BJ (cell line): ENCODE results near the gene MARK2. TPM values are rescaled to one million over a fixed set of nuclear protein-coding genes. Genes with fewer than 3 reads are reported as not detected.

Experiments used
- CTCF ChIA-PET: fragments of 350-600 bp; formaldehyde crosslinking; extraction: SDS; loops from one replicate; lab custom pipeline; 2021; ENCODE audit warnings: antibody characterized with exemption, inconsistent platforms; lab: Yijun Ruan, JAX
- POLR2A ChIA-PET: fragments of 300-600 bp; sonication (Branson Sonifier 250); formaldehyde crosslinking; extraction: SDS; loops from one replicate; lab custom pipeline; 2021; ENCODE audit warnings: antibody characterized with exemption; lab: Charles Lee
- DNase-seq: peaks from one replicate; pipeline ENCODE4 v3.0.0-alpha.2; 2011; ENCODE audit warnings: low read depth
- H3K27me3 ChIP-seq: 2 replicates; pipeline ENCODE4 v1.6.0; 2011; ENCODE audit warnings: low read length; ENCODE audit not compliant: control insufficient read depth, insufficient read depth
- H3K36me3 ChIP-seq: 2 replicates; pipeline ENCODE4 v1.5.1; 2011; ENCODE audit warnings: low read length; ENCODE audit not compliant: control insufficient read depth, insufficient read depth
- H3K4me3 ChIP-seq: 2 replicates; pipeline ENCODE4 v1.5.1; 2011; ENCODE audit warnings: low read depth, mild to moderate bottlenecking, control low read depth, low read length
- CTCF ChIP-seq: IDR thresholded peaks from 2 replicates; pipeline ENCODE4 v1.5.1; 2011; ENCODE audit warnings: low read depth, mild to moderate bottlenecking, control low read depth, inconsistent platforms, low read length, moderate library complexity; ENCODE audit not compliant: insufficient read depth
- polyA plus RNA-seq: library from polyadenylated mRNA; depleted of rRNA; stranded (reverse); fragments of >200 nt; gene quantifications from 2 replicates; pipeline ENCODE4 v1.2.3, GENCODE V29; 2011

MARK2 gene
- polyA plus RNA-seq, 1 experiment = 13.8 TPM

GRCh38 chr11:63835158-63835545 lies 3.8 kb upstream of the MARK2 start:
- POLR2A ChIA-PET = no interaction called here
- no peak for TF ChIP-seq CTCF
- CTCF ChIA-PET = interaction anchor here (0.6 to 5.8 kb wide), 7 partner anchors 10 to 165 kb away, joined by 3 to 188 read pairs (median 4); partner anchors contain the start of gene ZFTA
- Histone ChIP-seq H3K27me3 (no peaks in the 10 kb centered on the region), H3K36me3 (no peaks in the 10 kb centered on the region), H3K4me3 (no peak overlapping the region)
- no peak for DNase-seq

DNA sequence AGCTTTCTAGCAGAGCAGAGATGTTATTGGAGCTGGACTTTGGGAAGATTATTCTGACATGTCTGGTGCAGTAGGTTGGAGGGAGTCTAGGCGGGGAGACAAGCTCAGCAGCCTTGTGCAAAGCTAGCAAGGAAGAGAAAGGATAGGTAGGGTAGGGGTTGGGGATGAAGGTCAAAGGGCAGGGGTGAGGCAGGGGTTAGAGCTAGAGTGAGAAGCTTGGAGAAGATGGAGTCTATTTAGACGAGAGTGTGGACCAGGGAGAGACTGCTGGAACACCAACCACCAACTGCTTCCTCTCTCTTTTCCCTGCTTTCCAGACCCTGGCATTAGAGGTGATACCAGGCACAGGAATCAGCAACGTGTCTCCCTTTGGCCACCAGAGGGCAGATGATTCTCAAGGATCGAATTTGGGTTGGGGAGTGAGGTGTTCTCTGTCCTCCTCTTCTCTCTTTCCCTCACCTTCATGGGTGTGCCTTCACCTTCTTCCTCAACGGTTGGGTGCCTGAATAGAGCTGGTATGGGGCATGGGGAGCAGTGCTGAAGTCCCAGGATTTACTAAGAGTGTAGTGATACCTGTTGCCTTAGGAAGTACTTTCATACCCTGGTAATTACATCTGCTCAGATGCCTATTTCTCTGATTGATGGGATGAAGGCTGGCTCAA lies 1.8 kb upstream of the MARK2 start:
- CTCF ChIA-PET = interaction anchor here (0.8 to 5.8 kb wide), 37 partner anchors 10 to 316 kb away, joined by 3 to 188 read pairs (median 7); partner anchors contain the start of genes NAA40, RCOR2 and ZFTA
- no peaks in the 10 kb centered on the region for H3K36me3 ChIP-seq
- no peak for DNase-seq
- TF ChIP-seq CTCF = peak; percentile 88
- H3K4me3 ChIP-seq = no peak overlapping the region
- no peaks in the 10 kb centered on the region for H3K27me3 ChIP-seq
- POLR2A ChIA-PET = interaction anchor here (0.6 kb wide), 1 partner anchor 97 kb away, joined by 11 read pairs; no protein-coding TSS in a partner anchor

DNA sequence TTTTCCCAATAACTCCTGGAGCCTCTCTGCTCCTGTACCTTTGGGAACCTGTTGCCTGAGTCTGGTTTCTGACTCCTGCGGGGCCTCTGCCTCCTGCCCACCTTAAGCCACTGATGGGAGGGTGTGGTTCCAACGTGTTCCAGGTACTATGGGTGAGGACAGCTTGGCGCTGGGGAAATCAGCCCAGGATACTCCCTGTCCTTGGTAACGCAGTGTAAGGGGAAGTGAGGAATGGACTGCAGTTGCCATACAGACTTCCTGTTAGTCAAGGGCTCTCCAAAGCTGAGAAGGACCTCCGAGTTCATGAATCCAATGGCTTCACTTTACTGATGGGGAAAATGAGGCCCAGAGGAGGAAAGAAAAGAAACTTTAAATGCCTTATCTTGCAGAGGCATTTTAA lies 1.2 kb upstream of the MARK2 start:
- DNase-seq = no peak
- Histone ChIP-seq H3K4me3 (no peak overlapping the region), H3K36me3 (no peaks in the 10 kb centered on the region), H3K27me3 (no peaks in the 10 kb centered on the region)
- CTCF ChIA-PET = interaction anchor here (0.8 to 5.8 kb wide), 31 partner anchors 9 to 359 kb away, joined by 3 to 188 read pairs (median 7); partner anchors contain the start of genes NAA40, RCOR2 and ZFTA
- POLR2A ChIA-PET = no interaction called here
- TF ChIP-seq CTCF = no peak

- Histone ChIP-seq H3K27me3 (no peaks in the 10 kb centered on the region), H3K36me3 (peaks cover 2% of the 10 kb centered on the region), H3K4me3 (peak overlapping the region; percentile 36)
- TF ChIP-seq CTCF = no peak
- DNase-seq = no peak
- POLR2A ChIA-PET = interaction anchor here (0.5 to 0.7 kb wide), 4 partner anchors 13 to 136 kb away, joined by 3 to 9 read pairs (median 4); partner anchors contain the start of gene COX8A
- CTCF ChIA-PET = interaction anchor here (0.7 to 5.8 kb wide), 31 partner anchors 9 to 359 kb away, joined by 3 to 188 read pairs (median 7); partner anchors contain the start of genes NAA40 and RCOR2
These were observed 696 bp upstream of the MARK2 start for GRCh38 chr11:63838150-63838677.
